OCI-LY1 (cell line): Measurements from ENCODE around the gene VCX3A.

Experiments
- H2AFZ ChIP-seq: fragments of 200-600 bp; sonication (generic), shearing (Covaris generic); 2 replicates; pipeline ENCODE4 v1.6.0; 2014; ENCODE audit warnings: antibody characterized with exemption, mild to moderate bottlenecking, low read length
- H3F3A ChIP-seq: fragments of 200-600 bp; sonication (generic), shearing (Covaris generic); 2 replicates; pipeline ENCODE4 v1.6.0; 2014; ENCODE audit warnings: mild to moderate bottlenecking, antibody characterized with exemption, low read length, moderate library complexity; ENCODE audit not compliant: insufficient read depth
- H3K27ac ChIP-seq: fragments of 200-600 bp; sonication (generic); 2 replicates; pipeline ENCODE4 v1.5.1; 2014; ENCODE audit warnings: low read length, mixed run types, mild to moderate bottlenecking, low read depth; ENCODE audit not compliant: poor library complexity, severe bottlenecking
- H3K27me3 ChIP-seq: fragments of 200-600 bp; sonication (generic); 2 replicates; pipeline ENCODE4 v1.6.0; 2014; ENCODE audit warnings: antibody characterized with exemption, mild to moderate bottlenecking, low read length, moderate library complexity; ENCODE audit not compliant: insufficient read depth
- H3K36me3 ChIP-seq: fragments of 200-600 bp; sonication (generic); 2 replicates; pipeline ENCODE4 v1.6.1; 2014; ENCODE audit warnings: mild to moderate bottlenecking, antibody characterized with exemption, low read length, moderate library complexity, mixed read lengths; ENCODE audit not compliant: insufficient read depth
- H3K4me1 ChIP-seq: fragments of 200-600 bp; sonication (generic); 2 replicates; pipeline ENCODE4 v1.5.1; 2014; ENCODE audit warnings: mild to moderate bottlenecking, low read length, moderate library complexity; ENCODE audit not compliant: insufficient read depth, severe bottlenecking
- H3K4me2 ChIP-seq: fragments of 200-600 bp; sonication (generic), shearing (Covaris generic); 2 replicates; pipeline ENCODE4 v1.6.1; 2014; ENCODE audit warnings: low read length
- H3K4me3 ChIP-seq: fragments of 200-600 bp; sonication (generic); 2 replicates; pipeline ENCODE4 v1.5.1; 2014; ENCODE audit warnings: low read length, low read depth, mild to moderate bottlenecking, mixed read lengths; ENCODE audit not compliant: poor library complexity, severe bottlenecking
- H3K79me2 ChIP-seq: fragments of 200-600 bp; shearing (Covaris generic); 2 replicates; pipeline ENCODE4 v1.6.1; 2016; ENCODE audit warnings: mixed run types, low read length, mixed read lengths; ENCODE audit not compliant: insufficient read depth
- H3K9ac ChIP-seq: fragments of 200-600 bp; sonication (generic), shearing (Covaris generic); 2 replicates; pipeline ENCODE4 v1.6.1; 2014; ENCODE audit warnings: mild to moderate bottlenecking, low read length, mixed read lengths
- H3K9me2 ChIP-seq: fragments of 200-600 bp; sonication (generic), shearing (Covaris generic); 2 replicates; pipeline ENCODE4 v1.6.1; 2014; ENCODE audit warnings: low read depth, mild to moderate bottlenecking, low read length, mixed read lengths
- H3K9me3 ChIP-seq: fragments of 200-600 bp; shearing (Covaris generic); 2 replicates; pipeline ENCODE4 v1.6.1; 2014; ENCODE audit warnings: low read length, mixed read lengths
- H4K20me1 ChIP-seq: fragments of 200-600 bp; sonication (generic), shearing (Covaris generic); 2 replicates; pipeline ENCODE4 v1.6.0; 2016; ENCODE audit warnings: mild to moderate bottlenecking, low read length; ENCODE audit not compliant: insufficient read depth
- CTCF ChIP-seq: fragments of 200-600 bp; sonication (generic), shearing (Covaris generic); IDR thresholded peaks from 2 replicates; pipeline ENCODE4 v1.5.1; 2017; ENCODE audit warnings: mild to moderate bottlenecking, antibody characterized with exemption, low read length, moderate library complexity, mixed read lengths
- EZH2 ChIP-seq: fragments of 200-600 bp; sonication (generic), shearing (Covaris generic); IDR thresholded peaks from 2 replicates; pipeline ENCODE4 v1.8.0; 2017; ENCODE audit warnings: borderline replicate concordance, mixed run types, mild to moderate bottlenecking, antibody characterized with exemption, low read length, moderate library complexity, mixed read lengths

VCX3A gene

DNA sequence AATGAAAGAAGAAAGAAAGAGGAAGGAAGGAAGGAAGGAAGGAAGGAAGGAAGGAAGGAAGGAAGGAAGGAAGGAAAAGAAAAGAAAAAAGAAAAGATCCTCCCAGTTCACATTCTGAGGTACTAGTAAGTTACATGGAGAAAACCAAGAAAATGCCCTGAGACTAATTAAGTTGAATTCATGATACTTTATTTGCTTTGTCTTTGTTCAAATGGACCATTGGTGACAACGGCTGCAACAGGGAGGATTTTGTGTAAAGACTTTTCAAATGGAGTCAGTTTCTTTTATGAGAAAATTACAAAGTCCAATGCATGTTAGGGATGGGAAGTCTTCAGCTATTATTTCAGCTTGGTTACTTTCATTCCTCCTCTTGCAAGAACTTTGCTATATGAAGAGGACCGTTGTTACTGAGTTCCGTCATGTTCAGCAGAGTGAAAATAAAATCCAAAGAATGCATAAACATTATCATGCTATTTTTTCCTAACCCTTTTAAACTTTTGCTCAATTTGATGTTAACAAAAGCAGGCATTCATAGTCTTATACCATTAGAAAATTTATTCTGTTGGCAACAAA lies 8.3 kb downstream of the VCX3A start:
- no peak overlapping the region for H3K4me2 ChIP-seq
- no peaks in the 10 kb centered on the region for H3K4me1 ChIP-seq
- H3F3A ChIP-seq = no peaks in the 10 kb centered on the region
- H3K79me2 ChIP-seq = no peaks in the 10 kb centered on the region
- no peaks in the 10 kb centered on the region for H4K20me1 ChIP-seq
- no peaks in the 10 kb centered on the region for H3K9me3 ChIP-seq
- no peak overlapping the region for H3K4me3 ChIP-seq
- no peak overlapping the region for H2AFZ ChIP-seq
- H3K27me3 ChIP-seq = no peaks in the 10 kb centered on the region
- H3K36me3 ChIP-seq = no peaks in the 10 kb centered on the region
- no peak overlapping the region for H3K9ac ChIP-seq
- no peak overlapping the region for H3K27ac ChIP-seq
- H3K9me2 ChIP-seq = no peaks in the 10 kb centered on the region
- TF ChIP-seq EZH2 (no peak), CTCF (no peak)

DNA sequence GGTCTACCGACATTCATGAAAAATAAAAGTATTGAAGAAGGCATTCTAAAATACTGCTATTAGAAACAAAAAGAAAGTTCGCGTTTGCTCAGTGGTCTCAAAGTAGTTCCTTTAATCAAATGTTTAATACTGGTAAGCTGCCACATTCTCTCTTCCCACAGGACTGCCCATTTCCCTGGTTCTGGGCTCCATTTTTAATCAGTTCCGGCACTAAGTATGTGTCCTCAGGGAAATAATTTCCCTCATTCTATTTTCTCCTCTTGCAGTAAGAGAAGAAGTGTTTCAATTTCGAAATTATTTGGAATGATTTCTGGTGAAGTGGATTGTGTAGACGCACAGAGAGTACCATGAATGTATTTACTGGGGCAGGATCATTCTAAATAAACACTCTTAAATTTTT lies 17.5 kb downstream of the VCX3A start:
- Histone ChIP-seq H3K9ac (no peak overlapping the region), H3K36me3 (no peaks in the 10 kb centered on the region), H3K4me3 (no peak overlapping the region), H4K20me1 (no peaks in the 10 kb centered on the region), H3K27me3 (no peaks in the 10 kb centered on the region), H3K9me3 (no peaks in the 10 kb centered on the region), H2AFZ (no peak overlapping the region), H3K27ac (no peak overlapping the region), H3K79me2 (no peaks in the 10 kb centered on the region), H3F3A (no peaks in the 10 kb centered on the region), H3K4me2 (no peak overlapping the region), H3K9me2 (no peaks in the 10 kb centered on the region), H3K4me1 (no peaks in the 10 kb centered on the region)
- TF ChIP-seq CTCF (no peak), EZH2 (no peak)

DNA sequence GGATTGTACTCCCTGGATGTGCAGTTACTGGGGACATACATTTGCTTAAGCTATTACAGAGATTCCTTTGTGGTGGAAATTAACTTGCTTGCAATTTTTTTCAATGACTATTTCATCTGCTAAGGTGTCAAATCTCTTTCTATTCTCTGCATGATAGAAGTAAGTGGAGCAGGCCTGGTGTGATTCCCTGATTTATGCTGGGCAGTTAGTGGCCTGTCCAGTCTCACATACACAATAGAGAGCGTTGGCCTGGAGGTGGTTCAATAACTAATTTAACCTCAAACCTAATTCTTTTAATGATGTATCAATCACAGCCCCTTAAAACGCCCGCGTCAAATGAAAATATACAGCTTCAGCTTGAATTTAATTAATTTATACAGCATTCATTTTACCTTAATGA lies 28.5 kb downstream of the VCX3A start:
- H3K9ac ChIP-seq = no peak overlapping the region
- TF ChIP-seq CTCF (no peak), EZH2 (no peak)
- H3F3A ChIP-seq = no peaks in the 10 kb centered on the region
- no peak overlapping the region for H3K4me3 ChIP-seq
- no peaks in the 10 kb centered on the region for H3K27me3 ChIP-seq
- H3K9me2 ChIP-seq = no peaks in the 10 kb centered on the region
- H3K27ac ChIP-seq = no peak overlapping the region
- no peaks in the 10 kb centered on the region for H3K79me2 ChIP-seq
- no peaks in the 10 kb centered on the region for H4K20me1 ChIP-seq
- no peaks in the 10 kb centered on the region for H3K36me3 ChIP-seq
- no peak overlapping the region for H2AFZ ChIP-seq
- H3K4me1 ChIP-seq = no peaks in the 10 kb centered on the region
- H3K9me3 ChIP-seq = no peaks in the 10 kb centered on the region
- H3K4me2 ChIP-seq = no peak overlapping the region
